Stimulated activated CD4-positive, alpha-beta T cell treated with anti-CD3 and anti-CD28 coated beads, Interleukin-4, amount 100 ng/mL, for 48 hours (primary cell): ENCODE measurements around the gene PSAP.
"Not testable (repeated sequence)": the region's sequence is repeated elsewhere in the genome, so short reads cannot be mapped to it uniquely, and the experiment has no call there.

Source experiments
- DNase-seq, 2 donors: peaks; one replicate each; pipeline ENCODE4 v3.0.0-alpha.2; 2020; ENCODE audit warnings: low read depth in 2 of 2

The PSAP gene

DNA sequence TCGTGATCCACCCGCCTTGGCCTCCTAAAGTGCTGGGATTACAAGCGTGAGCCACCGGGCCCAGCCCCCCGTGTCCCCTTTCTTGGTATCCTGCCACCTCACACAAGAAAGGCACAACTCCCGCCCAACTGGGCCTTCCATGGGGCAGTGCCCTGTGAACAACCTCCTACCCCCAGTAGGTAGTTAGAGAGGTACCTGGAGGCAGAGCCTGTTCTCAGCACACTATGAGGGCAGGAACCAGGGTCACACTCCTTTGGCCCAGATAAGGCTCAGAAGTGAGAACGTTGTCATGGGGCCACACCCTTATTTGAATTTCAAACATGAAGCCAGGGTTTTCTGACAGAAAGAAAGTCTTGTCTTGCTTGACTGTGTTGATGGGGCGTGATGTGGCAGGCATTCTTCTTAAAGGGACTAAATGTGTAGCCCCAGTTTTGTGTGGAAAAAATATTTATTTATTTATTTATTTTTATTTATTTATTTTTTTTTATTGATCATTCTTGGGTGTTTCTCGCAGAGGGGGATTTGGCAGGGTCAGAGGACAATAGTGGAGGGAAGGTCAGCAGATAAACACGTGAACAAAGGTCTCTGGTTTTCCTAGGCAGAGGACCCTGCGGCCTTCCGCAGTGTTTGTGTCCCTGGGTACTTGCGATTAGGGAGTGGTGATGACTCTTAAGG is 23.8 kb upstream of the PSAP start:
- not testable (repeated sequence) for DNase-seq

DNA sequence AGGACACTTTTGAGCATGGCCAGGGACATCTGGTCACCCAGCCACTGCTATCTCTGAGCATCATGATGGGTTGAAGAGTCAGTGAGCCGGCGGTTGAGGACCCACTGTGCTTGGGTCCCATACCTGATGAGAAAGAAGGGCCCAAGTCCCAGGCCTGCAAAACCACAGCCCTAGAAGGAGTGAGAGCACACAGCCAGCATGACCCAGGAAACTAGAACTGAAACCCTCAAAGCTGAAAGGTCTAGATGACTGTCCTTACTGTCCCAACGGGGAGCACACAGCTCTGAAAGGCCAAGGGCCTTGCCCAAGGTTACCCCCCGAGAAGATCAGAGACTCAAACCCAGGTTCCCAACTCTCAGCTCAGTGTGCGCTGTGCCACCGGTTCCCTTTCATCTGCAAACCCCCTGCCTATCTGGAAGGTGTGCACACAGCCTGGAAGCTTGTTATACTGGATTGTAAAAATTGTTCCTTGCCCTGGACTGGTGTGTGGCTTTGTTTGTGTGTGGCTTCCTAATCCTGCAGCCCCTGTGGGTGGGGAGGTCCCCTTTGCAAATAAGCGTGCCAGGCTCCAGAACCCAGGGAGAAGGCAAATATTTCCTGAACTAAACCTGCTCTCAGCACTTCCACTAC is 22.6 kb upstream of the PSAP start:
- DNase-seq, result no peak

DNA sequence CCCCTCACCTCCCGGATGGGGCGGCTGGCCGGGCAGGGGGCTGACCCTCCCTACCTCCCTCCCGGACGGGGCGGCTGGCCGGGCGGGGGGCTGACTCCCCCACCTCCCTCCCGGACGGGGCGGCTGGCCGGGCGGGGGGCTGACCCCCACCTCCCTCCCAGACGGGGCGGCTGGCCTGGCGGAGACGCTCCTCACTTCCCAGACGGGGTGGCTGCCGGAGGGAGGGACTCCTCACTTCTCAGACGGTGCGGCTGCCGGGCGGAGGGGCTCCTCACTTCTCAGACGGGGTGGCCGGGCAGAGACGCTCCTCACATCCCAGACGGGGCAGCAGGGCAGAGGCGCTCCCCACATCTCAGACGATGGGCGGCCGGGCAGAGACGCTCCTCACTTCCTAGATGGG is 18.6 kb upstream of the PSAP start:
- not testable (repeated sequence) for DNase-seq

DNA sequence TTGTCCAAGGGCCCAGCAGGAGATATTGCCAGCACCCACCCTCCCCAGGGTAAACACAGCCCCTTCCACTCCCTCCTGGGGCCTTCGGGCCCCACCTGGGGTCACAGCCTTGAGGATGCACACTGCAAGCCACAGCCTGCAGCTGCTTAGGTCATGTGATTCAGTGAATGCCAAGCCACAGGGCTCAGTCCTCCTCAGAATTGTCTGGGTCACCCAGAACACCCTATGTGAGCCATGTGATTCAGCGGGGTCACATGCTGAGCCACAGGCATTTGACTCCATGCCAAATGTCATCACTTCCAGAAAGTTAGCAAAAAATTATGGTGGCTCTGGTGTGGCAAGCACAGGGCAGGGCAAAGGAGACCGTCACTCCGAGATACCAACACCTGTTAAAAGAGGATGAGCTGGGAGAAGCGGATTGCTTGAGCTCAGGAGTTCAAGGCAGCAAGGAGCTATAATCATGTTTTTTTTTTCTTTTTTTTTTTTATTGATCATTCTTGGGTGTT is 17.2 kb upstream of the PSAP start:
- no peak for DNase-seq

DNA sequence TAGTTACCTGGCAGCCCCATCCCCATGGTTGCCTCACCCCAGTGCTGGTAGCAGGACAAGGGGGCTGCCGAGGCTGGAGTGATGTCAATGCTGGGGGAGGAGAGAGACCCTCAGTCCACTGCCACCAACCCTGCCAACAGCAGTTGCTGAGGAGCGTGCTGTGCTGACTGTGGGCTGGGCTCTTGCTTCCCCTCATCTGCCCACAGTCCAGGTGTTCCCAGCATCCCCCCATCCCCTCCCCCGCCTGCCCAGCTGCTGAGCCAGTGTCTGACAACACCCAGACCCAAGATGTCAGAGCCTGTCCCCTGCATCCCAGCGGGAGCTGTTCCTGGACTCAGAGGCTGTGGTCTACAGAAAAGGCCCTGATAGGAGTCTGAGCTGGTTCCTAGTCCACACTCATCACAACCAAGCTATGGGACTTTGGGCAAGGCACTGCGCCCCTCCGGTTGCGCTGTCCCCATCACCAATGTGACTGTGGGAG is 14.6 kb upstream of the PSAP start:
- DNase-seq, result no peak

DNA sequence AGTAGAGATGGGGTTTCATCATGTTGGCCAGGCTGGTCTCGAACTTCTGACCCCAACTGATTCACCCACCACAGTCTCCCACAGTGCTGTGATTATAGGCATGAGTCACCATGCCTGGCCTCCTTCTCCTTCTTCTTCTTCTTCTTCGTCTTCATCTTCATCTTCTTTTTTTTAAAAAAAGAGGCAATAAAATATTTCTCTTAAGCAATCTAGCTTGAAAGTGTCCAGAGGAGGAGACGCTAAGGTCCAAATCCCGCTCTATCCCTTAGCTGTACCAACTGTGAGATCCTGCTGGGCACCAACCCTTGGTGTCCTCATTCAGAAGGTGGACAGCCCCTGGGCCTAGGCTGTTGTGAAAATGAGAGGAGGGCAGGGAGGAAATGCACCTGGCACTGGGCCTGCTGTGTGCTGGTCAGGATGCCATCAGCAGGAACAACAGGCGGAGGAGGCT is 13.9 kb upstream of the PSAP start:
- DNase-seq, result no peak

DNA sequence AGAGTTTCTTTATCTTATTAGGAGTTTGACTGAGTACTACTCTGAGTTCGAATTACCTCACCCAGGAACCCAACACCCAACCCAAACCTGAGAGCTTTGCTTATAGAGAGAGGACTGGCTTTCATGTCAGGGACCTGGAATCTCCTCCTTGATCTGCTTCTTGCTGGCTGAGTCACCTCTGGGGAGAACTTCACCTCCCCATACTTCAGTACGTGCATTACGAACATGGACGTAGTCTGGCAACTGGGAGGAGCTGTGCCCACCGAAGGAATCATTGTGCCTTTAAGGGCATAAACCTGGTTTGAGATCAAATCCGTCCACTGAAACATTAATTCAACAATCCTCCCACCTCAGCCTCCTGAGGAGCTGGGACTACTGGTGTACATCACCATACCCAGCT is 12.2 kb upstream of the PSAP start:
- DNase-seq, result no peak

DNA sequence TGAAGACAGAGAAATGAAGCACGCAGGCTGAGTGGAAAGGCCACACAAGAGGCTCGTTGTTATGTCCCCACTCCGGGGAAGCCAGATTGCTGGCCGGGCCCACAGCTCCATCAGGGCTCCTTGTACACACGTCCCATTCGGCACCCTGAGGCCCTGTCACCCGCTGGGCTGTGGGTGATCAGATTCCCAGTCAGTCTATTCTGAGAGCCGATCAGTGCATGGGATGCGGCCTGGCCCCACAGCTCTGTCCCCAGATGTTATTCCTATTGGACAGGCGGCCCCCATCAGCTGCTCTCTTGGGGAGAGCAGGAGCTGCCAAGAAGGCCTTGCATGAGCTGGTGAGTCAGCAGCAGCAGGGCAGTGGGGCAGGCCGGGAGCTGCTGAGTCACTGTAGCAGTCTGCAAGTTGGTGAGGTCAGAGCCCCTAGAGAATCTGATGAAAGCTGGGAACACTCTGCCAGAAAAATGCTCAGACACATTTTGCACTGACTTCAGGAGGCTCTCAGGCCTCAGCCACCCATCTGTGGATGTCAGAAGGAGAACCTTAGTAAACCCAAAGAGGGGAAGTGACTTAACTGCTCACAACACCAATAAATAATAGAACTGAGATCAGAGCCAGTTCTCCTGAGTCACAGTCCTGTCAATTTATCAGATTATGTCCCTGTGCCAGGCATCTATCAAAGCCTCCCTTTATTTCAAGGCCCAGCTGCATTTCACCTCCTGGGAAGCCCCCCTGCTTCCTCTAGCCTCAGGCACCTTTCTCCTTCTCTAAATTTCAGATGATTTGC is 9.4 kb upstream of the PSAP start:
- peak in 1 of 2 donors; percentile 33 for DNase-seq

DNA sequence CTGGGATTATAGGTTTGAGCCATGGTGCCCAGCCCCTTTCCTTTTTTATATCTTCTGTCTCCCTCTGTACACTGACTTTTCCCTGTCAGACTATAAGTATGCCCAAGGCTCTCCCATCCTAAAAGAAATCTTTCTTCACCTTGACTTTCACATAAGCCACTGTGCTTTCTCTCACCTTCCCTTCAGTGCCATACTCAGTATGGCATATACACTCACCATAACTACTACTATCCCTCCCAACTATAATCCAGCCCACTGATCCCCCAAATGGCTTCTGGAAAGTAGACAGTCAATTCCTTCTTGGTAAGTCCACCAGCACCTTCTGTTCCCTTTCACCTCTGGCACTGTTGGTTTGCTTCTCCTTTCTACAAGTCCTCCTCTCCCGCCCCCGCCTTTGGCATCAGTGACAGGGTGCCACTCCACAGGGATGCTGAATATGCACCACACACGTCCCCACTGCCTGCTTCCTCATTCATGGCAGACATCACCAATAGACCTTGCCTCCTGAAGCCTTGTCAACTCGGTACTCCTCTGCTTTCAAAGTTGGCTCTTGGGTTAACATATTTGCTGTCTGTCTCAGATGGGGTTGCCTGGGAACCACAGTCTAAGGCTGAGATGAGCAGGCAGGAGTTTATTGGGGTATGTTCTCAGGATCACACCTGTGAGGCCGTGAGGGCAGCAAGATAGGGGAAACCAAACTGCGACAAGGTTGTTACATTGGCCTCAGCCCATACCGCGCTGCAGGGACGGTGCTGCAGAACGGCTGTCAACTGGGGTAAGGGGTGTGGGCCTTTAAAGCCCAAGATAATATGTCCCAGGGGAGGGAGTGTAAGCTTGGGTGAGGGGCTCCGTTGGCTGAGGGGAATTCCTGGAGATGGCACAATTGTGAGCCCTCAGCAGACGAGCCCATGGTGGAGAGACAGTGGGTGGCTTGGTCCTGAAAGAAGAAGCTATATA is 7.2 kb upstream of the PSAP start:
- DNase-seq, result no peak

DNA sequence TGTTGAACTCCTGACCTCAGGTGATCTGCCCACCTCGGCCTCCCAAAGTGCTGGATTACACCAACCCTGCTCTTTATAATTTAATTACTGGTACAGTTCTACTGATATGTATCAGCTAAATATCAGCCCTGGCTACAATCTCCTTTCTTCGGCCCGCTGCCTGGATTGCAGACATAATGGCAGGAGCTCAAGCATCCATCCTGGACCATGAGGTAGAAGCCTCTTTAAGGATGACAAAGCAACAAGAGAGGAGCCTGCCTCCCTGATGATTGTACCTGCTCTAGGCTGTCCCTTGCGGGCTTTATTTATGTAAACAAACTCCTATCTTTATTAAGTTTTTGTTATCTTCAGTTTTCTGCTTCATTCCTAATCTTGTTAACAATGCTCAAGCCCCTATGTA is 5.6 kb upstream of the PSAP start:
- no peak for DNase-seq

DNA sequence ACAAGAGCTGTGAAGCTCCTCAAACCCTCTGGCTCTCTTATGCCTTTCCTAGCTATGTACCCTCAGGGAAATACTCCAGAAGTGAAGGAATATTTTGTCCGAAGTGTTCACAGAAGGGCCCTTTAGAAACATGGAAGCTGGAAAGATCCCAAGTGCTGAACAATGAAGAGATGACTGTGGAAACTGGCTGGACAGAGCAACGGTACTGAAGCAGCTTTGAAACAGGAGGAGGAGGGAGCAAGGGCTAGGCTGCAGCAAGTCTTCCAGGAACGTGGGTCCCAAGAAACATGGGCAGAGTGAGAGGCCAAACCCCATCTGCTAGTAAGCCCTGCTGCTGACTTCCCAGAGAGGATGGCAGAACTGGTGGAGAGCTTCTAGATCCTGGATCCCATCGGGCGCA is 3.0 kb upstream of the PSAP start:
- no peak for DNase-seq

DNA sequence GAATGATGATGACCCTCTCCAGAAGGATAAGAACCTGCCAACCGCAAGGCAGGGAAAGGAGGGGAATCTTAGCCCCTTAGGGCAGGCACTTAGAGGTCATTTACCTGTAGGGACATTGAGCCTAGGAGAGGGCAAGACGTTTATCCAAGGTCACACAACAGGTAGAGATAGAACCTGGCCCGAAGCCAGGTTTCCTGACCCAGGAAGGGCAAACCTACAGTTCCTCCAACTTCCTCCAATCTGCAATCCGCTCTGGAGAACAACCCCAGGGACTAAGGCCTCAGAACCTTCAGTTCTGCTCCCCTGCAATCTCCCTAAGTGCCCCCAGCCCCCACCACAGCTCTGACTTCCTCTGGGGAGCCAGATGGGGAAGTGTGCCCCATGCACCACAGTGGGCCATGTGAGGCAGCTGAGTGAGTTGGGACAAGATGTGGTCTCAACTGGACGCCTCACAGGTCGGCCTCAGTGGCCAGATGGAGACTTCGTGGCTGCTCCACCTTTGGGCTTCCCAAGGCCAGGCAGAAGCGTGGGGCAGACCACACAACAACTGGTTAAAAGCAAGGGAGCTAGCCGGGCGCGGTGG is 1.4 kb upstream of the PSAP start:
- no peak for DNase-seq

DNA sequence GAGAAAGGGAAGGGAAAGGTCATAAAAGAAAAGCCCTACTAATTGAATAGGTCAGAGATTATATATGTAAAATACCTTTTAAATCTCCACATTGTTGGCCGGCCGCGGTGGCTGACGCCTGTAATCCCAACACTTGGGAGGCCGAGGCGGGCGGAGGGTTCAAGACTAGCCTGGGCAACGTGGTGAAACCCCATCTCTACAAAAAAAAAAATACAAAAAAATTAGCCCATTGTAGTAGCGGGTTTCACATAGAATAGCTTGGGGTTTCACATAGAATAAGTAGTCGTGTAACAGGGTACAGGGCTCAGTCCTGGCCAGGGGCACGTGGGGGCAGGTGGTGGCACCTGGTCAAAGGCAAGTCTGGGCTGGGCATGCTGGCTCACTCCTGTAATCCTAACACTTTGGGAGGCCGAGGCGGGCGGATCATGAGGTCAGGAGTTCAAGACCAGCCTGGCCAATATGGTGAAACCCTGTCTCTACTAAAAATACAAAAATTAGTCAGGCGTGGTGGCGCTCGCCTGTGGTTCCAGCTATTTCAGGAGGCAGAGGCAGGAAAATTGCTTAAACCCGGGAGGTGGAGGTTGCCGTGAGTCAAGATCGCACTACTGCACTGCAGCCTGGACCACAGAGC is 529 bp upstream of the PSAP start:
- not testable (repeated sequence) for DNase-seq

DNA sequence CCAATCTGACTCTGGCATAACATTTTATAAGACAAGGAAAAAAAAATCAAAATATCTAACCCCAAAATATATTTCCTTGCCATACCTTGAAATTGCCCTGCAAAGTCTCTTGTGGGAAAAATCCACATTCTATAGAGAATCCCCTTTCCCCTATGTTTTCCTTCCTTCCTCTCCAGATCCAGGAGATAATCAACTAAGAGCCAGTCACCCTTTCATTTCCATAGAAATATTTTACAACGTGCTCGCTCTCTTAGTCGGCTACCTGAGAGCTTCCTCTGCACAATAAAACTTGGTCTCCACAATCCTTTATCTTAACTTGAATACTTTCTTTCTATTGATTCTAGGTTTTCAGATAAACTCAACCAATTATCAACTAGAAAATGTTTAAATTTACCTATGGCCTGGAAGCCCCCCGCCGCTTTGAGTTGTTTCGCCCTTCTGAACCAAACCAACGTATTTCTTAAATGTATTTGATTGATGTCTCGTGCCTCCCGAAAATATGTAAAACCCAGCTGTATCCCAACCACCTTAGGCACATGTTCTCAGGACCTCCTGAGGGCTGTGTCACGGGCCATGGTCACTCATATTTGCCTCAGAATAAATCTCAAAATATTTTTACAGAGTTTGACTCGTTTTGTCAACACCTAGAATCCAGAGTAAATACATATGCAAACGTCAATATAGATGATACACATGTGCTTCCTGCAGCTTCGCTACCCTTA is 869 bp downstream of the PSAP start:
- no peak for DNase-seq

DNA sequence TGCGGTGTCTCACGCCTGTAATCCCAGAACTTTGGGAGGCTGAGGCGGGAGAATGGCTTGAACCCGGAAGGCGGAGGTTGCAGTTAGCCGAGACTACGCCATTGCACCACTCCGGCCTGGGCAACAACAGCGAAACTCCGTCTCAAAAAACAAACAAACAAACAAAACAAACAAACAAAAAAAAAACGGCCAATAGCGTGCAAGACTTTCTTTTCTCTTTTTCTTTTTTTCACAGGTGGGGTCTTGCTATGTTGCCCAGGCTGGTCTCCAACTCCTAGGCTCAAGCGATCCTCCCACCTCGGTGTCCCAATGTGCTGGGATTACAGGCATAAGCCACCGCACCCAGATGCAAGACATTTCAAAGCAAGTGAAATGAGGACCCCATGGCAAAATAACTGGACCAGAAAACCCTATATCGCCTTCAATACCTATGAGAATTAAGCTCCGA is 1.6 kb downstream of the PSAP start:
- no peak for DNase-seq

DNA sequence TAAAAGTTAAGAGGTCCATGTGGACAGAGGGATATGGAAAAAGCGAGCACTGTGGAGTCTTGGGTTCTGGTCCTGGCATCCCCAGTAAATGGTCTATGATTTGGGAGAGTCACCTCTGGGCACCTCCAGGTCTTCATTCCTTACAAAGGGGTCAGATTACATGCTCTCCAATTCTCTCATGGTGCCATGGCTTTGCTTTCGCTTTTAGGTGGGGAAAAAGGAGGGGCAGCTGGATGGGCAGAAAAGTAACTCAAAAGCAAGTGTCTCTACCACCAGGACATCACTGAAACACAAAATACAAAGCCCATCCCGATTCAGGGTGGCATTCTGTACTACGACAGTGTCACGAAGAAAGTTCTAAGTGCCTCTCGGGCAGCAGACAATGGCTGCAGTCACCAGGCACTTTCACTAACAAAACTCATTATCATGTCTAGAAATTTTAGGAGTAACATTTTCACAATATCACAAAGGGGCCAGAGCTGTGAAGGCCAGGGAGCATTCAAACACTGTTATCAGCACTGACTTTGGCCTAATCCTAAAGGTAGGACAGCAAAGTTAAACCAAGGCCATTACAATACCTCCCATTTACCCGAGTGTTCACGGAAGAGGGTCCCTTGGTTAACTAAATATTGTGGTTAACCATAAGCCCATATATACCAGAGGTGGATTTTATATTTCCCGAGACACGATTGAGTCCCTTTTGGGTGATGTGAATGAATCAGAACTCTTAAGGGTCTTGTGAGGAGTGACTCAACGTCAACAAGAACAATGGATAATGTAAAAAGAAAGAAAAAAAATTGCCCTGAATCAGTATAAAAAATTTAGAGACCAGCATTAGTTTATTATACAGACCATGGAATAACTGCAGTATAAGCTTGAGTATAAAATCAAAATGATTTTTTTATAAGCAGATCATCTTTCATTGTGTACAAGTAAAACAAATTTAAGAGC is 2.5 kb downstream of the PSAP start:
- DNase-seq, result no peak

DNA sequence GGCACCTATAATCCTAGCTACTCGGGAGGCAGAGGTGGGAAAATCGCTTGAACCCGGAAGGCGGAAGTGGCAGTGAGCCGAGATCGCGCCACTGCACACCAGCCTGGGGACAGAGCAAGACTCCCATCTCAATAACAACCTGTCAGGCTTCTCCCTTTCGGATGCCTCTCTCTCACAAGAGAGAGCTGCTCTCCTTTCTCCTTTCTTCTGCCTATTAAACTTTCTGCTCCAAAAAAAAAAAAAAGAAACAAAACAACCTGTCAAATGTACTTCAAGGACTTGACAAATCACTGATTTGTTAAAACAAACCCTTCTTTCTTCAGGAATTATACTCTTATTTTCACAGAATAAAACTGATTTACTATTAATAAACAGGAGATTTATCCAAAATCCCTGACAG is 3.6 kb downstream of the PSAP start:
- no peak for DNase-seq

DNA sequence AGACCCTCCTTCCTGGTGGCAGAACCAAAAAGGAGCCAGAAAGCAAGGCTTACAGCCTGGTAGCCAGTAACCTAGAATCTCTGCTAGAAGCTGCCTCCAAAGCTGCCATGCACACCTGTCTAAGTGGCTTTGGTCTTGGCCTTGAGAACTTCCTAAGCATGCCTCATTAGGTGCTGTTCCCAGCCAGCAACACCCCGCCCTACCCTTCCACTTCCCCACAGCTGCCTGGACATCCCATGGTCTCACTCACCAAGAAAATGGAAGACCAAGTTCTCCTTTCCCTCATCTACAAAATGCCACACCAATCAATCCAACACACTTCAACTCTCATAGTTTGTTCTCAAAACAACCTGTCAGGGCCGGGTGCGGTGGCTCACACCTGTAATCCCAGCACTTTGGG is 4.2 kb downstream of the PSAP start:
- no peak for DNase-seq
